ENCODE data around the gene SPATS2.

GRCh38 chr12:49446571-49446970 lies 79.3 kb downstream of the SPATS2 start:
- TF ChIP-seq POLR2A (IDR thresholded peaks at IDR 0.05) (no peak), CTCF (IDR thresholded peaks at IDR 0.05) (no peak)
